Femur (tissue), 1 donor: ENCODE data around the gene PRRT4.

ENCODE experiments used
- DNase-seq: peaks from one replicate; pipeline ENCODE4 v3.0.0-alpha.2; 2017

PRRT4 gene

DNA sequence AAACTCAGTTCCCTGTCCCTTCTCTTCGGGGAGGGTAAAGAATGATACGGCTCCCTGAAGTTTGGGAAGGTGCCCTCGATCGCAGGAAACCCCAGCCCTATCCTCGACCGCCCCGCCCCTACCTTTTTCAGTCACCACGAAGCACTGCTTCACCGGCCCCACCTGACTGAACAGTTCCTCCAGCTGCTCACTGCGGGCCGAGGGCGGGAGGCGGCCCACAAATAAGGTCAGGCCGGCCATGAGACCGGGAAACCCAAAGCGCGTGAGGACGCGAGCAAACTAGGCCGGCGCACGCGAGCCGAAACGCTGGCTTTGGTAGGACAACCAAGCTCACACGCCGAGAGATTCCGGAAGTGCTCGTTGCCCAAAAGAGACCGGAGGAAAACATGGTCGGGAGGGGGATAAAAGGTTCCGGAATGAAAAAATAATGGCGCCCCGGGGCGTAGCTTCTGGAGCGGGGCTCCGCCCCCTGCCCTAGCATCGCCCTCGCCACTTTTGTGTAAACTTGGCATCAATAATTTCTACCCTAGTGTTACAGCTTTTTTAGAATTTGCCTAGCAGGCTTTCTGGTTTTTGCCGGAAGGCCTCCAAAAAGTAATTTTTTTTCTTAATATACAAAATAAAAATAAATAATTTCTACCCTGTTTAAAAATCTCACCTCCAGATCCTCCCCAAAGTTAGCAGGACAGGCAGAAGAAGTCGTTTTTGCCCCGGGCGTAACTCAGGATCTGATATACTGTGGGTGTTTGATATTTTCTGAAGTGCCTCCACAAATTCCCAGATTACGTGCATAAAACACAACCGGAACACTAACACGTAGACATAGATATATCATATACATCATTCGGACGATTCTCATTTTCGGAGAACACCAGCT lies 17.7 kb downstream of the PRRT4 start, which contains the start of gene RBM28:
RBM28 (minus strand) TSS at position 355 of the 877 bp plus-strand sequence; CDS start at position 240, 115 bp downstream.
- DNase-seq = peak; percentile 94

DNA sequence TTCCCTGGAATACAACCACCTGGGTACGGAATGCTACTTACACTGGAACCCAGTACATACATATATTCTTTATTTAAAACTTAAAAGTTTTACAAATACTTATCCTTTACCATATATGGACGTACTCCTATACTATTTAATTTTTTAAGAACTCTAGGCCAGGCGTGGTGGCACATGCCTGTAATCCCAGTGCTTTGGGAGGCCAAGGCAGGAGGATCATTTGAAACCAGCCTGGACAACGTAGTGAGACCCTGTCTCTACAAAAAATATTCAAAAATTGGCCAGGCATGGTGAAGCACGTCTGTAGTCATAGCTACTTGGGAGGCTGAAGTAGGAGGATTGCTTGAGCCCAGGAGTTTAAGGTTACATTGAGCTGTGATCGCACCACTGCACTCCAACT lies 19.8 kb downstream of the PRRT4 start:
- no peak for DNase-seq

- no peak for DNase-seq
Measured at GRCh38 chr7:128335730-128336129, 25.8 kb downstream of the PRRT4 start.

DNA sequence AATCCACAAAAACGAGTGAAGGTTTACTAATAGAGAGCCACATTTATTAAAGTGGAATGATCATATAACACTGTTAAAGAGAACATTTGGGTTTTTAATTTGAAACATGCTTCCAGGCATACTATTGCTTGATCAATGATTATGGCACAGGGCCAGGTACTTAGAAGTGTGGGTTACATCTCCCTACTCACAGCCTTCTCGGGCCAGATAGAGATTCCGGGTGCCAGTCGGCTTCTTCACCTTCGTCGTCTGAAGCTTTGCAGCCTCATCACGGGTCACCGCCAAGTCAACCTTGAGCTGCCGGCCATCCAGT lies 37.2 kb downstream of the PRRT4 start:
- no peak for DNase-seq

- no peak for DNase-seq
Measured at GRCh38 chr7:128323459-128324367, 37.8 kb downstream of the PRRT4 start.

DNA sequence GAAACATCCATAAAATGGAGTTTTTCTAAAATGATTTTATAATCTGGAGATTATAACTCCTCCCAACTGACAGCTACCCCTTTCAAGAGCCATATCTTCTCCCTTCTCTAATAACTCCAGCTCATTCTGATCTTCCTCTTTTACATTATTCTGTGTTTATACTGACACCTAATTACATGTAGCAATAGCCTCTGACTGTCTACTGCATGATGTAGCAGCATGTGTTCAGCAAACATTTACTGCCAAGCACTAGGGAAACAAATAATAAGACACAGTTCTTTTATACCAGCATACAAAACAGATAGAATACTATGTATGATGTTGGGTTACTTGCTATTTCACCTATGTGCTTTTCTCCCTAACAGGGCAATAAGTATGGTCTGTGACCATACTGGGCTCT lies 38.5 kb downstream of the PRRT4 start:
- no peak for DNase-seq

DNA sequence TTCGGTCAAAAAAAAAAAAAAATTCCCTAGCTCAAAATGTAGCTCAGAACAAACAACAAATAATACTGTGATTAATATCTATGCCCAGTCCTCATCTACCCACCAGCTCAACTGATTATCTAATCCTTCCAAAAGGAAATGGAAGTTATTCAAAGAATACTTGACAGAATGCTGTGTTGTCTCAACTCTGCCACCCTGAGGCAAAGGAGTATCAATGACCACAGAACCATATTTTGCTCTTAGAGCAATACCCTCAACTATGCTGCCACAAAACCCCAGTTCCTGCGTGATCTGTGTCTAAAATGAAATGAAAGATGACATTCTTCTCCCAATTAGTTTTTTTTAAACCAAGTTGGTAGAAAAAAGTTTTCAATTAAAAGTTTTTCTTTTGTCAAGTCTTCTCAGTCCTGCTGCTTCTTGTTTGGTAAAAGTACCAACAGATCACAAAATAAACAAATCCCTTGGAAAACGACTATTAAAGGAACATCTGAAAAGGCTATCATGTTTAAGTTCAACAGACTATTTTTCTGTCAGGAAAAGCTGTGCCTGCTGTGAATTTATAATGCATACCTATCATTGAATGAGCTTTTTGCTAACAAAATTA lies 39.3 kb downstream of the PRRT4 start:
- DNase-seq = no peak

- DNase-seq = no peak
Measured at GRCh38 chr7:128321044-128321422, 40.5 kb downstream of the PRRT4 start.

- no peak for DNase-seq
Measured at GRCh38 chr7:128318691-128319090, 42.8 kb downstream of the PRRT4 start.

- DNase-seq = no peak
Measured at GRCh38 chr7:128311013-128311412, 50.5 kb downstream of the PRRT4 start.

GRCh38 chr7:128310499-128310898 lies 51.0 kb downstream of the PRRT4 start:
- DNase-seq = no peak

DNA sequence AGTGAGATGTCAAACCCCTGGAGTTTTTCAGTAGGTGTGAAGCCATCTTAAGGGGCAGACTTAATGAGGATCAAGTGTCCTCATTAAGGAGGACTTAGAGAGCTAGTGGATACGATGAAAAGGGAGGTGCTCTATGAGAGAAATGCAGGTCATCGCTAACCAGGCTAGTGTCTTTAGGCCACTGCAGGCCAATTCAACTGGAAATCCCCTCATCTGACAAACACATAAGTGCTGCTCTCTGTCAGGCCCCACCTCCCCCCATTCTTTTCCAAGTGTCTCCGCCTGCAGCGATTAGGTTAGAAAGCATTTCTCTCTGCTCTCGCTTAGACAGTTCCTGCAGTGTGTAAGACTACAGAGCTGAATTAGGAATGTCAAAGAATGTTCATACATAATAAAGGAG lies 51.5 kb downstream of the PRRT4 start:
- no peak for DNase-seq

- no peak for DNase-seq
Measured at GRCh38 chr7:128309124-128309523, 52.4 kb downstream of the PRRT4 start.

- no peak for DNase-seq
Measured at GRCh38 chr7:128307061-128307460, 54.4 kb downstream of the PRRT4 start.

DNA sequence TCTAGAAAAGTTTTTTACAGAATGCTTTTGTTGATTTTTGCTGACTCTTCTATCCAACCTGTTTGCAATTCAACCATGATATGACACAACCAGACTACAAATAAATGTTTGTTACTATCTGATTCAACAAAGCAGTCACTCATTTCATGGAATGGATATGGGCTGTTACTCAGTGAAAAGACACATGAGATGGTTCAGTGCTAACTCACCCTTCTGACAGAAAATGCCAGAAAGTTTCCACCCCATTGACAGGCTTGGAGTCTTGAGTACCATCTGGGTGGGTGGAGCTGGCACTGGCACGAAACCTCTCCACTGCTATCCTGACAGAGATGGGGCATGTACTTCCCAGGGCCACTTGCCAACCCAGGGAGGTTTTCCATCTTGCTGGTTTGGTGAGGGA lies 57.3 kb downstream of the PRRT4 start:
- DNase-seq = no peak

- DNase-seq = no peak
Measured at GRCh38 chr7:128303643-128304042, 57.8 kb downstream of the PRRT4 start.

DNA sequence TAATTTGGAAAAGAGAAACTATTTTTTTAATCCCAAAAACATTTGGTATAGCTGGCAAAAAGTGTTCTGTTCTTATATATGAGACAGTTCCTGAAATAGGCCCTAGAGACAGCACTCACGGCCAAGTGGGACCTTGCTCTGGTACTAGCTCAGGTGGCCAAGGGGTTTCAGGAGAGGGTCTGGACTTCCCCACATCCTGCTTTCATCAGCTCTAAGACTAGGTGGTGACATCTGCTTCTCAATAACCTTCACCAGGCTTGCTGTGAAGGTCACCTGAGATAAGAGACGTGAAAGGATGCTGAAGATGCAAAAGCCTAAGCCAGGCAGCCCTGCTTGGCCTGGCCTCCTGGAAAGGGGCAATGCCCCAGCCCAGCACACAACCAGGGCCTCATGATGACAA lies 58.4 kb downstream of the PRRT4 start:
- DNase-seq = no peak

- no peak for DNase-seq
Measured at GRCh38 chr7:128302139-128302538, 59.4 kb downstream of the PRRT4 start.
